Fibroblast of lung (primary cell): Measurements from ENCODE around the gene PODN. TPM values are rescaled to one million over a fixed set of nuclear protein-coding genes. Genes with fewer than 3 reads are reported as not detected.

Experiments
- DNase-seq, 2 donors: peaks; one replicate each; pipeline versions ENCODE4 v3.0.0 to v3.0.0-alpha.2; 2010; ENCODE audit warnings: low read depth in 2 of 2
- H2AFZ ChIP-seq: 2 replicates; pipeline ENCODE4 v1.5.1; 2012; ENCODE audit warnings: low read length, control low read depth, inconsistent platforms
- H3K27ac ChIP-seq: 2 replicates; pipeline ENCODE4 v1.5.1; 2011; ENCODE audit warnings: low read length, control low read depth; ENCODE audit not compliant: insufficient read depth
- H3K27me3 ChIP-seq: 2 replicates; pipeline ENCODE4 v1.5.1; 2011; ENCODE audit warnings: mild to moderate bottlenecking, low read length; ENCODE audit not compliant: control insufficient read depth, insufficient read depth
- H3K36me3 ChIP-seq: 2 replicates; pipeline ENCODE4 v1.5.1; 2011; ENCODE audit warnings: low read length; ENCODE audit not compliant: control insufficient read depth, insufficient read depth
- H3K4me1 ChIP-seq: 2 replicates; pipeline ENCODE4 v1.5.1; 2011; ENCODE audit warnings: low read length; ENCODE audit not compliant: control insufficient read depth, insufficient read depth; ENCODE audit errors: extremely low read depth
- H3K4me2 ChIP-seq: 2 replicates; pipeline ENCODE4 v1.5.1; 2011; ENCODE audit warnings: low read length, control low read depth; ENCODE audit not compliant: insufficient read depth; ENCODE audit errors: extremely low read depth
- H3K4me3 ChIP-seq, 4 experiments: fragments of 200-600 bp in 1 of 4; sonication (generic) in 1 of 4; replicated peaks in 1 of 4; 2 replicates each; pipeline ENCODE4 v1.5.1; 2011 to 2016; ENCODE audit warnings: low read length in 4 of 4, low read depth in 3 of 4, mild to moderate bottlenecking in 3 of 4, control low read depth in 2 of 4, inconsistent platforms in 1 of 4, mixed read lengths in 1 of 4; ENCODE audit not compliant: insufficient read depth in 1 of 4; ENCODE audit errors: control extremely low read depth in 1 of 4
- H3K79me2 ChIP-seq: 2 replicates; pipeline ENCODE4 v1.5.1; 2012; ENCODE audit warnings: mild to moderate bottlenecking, low read length, inconsistent platforms; ENCODE audit not compliant: control insufficient read depth, insufficient read depth
- H3K9ac ChIP-seq: 2 replicates; pipeline ENCODE4 v1.5.1; 2011; ENCODE audit warnings: mild to moderate bottlenecking, low read length, control low read depth; ENCODE audit not compliant: insufficient read depth
- H3K9me3 ChIP-seq: 2 replicates; pipeline ENCODE4 v1.5.1; 2012; ENCODE audit warnings: low read depth, low read length; ENCODE audit not compliant: control insufficient read depth, insufficient read depth
- H4K20me1 ChIP-seq: 2 replicates; pipeline ENCODE4 v1.5.1; 2011; ENCODE audit warnings: low read length; ENCODE audit not compliant: control insufficient read depth, insufficient read depth; ENCODE audit errors: extremely low read depth
- CTCF ChIP-seq, 2 donors: IDR thresholded peaks in 1 of 2; conservative IDR thresholded peaks in 1 of 2; 1 replicate in 1 of 2; 2 replicates in 1 of 2; pipeline ENCODE4 v1.5.1; 2011 to 2012; ENCODE audit warnings: low read length in 2 of 2, control low read depth in 1 of 2, inconsistent platforms in 1 of 2, low read depth in 1 of 2, mild to moderate bottlenecking in 1 of 2
- EZH2 ChIP-seq: IDR thresholded peaks from 2 replicates; pipeline ENCODE4 v1.5.1; 2012; ENCODE audit warnings: low read length, control low read depth, mild to moderate bottlenecking; ENCODE audit errors: missing control alignments
- polyA plus RNA-seq, 2 donors: library from polyadenylated mRNA; depleted of rRNA in 1 of 2; stranded (reverse) in 1 of 2; unstranded in 1 of 2; fragments of >200 nt; gene quantifications; 2 replicates each; pipeline ENCODE4 v1.2.1, GENCODE V29; 2011 to 2012; ENCODE audit warnings: missing spikeins in 1 of 2
- total RNA-seq: library from RNA; depleted of rRNA; stranded (reverse); fragments of >200 nt; gene quantifications from 2 replicates; pipeline ENCODE4 v1.2.1, GENCODE V29; 2014

Gene PODN
- total and polyA plus RNA-seq, 2 donors (not counting 1 experiment from before 2014, with no cell fraction given): 31.6 to 49.7 TPM

- H3K4me2 ChIP-seq: no peak overlapping the region
- TF ChIP-seq CTCF (conservative IDR thresholded peaks at IDR 0.05 in 1 of 2, IDR thresholded peaks at IDR 0.05 in 1 of 2; ENCODE audit: low read depth in 1 of 2, low read length in 2 of 2) (no peak), EZH2 (no peak)
- no peak overlapping the region for H3K4me3 ChIP-seq
- H2AFZ ChIP-seq: no peak overlapping the region
- H3K79me2 ChIP-seq: no peaks in the 10 kb centered on the region
- no peak for DNase-seq
- no peak overlapping the region for H3K9ac ChIP-seq
- no peaks in the 10 kb centered on the region for H3K27me3 ChIP-seq
- no peaks in the 10 kb centered on the region for H3K4me1 ChIP-seq
- no peaks in the 10 kb centered on the region for H3K9me3 ChIP-seq
- no peaks in the 10 kb centered on the region for H4K20me1 ChIP-seq
- H3K27ac ChIP-seq: no peak overlapping the region
- peaks cover 14% of the 10 kb centered on the region for H3K36me3 ChIP-seq
Measured at GRCh38 chr1:53076721-53077598, 14.9 kb downstream of the PODN start.

- no peak for DNase-seq
- Histone ChIP-seq H3K4me3 (no peak overlapping the region), H2AFZ (no peak overlapping the region), H3K9ac (no peak overlapping the region), H3K27me3 (no peaks in the 10 kb centered on the region), H3K79me2 (no peaks in the 10 kb centered on the region), H3K27ac (no peak overlapping the region), H4K20me1 (no peaks in the 10 kb centered on the region), H3K9me3 (no peaks in the 10 kb centered on the region), H3K36me3 (peaks cover 14% of the 10 kb centered on the region), H3K4me1 (no peaks in the 10 kb centered on the region), H3K4me2 (no peak overlapping the region)
- TF ChIP-seq CTCF (conservative IDR thresholded peaks at IDR 0.05 in 1 of 2, IDR thresholded peaks at IDR 0.05 in 1 of 2; ENCODE audit: low read depth in 1 of 2, low read length in 2 of 2) (no peak), EZH2 (no peak)
Measured at GRCh38 chr1:53077599-53077965, 15.6 kb downstream of the PODN start.

- Histone ChIP-seq H3K27me3 (no peaks in the 10 kb centered on the region), H2AFZ (no peak overlapping the region), H3K9me3 (no peaks in the 10 kb centered on the region), H3K4me3 (no peak overlapping the region), H3K4me2 (no peak overlapping the region), H3K9ac (no peak overlapping the region), H3K4me1 (no peaks in the 10 kb centered on the region), H3K27ac (no peak overlapping the region), H3K79me2 (no peaks in the 10 kb centered on the region), H4K20me1 (no peaks in the 10 kb centered on the region), H3K36me3 (peaks cover 14% of the 10 kb centered on the region)
- no peak for TF ChIP-seq CTCF (conservative IDR thresholded peaks at IDR 0.05 in 1 of 2, IDR thresholded peaks at IDR 0.05 in 1 of 2; ENCODE audit: low read depth in 1 of 2, low read length in 2 of 2)
- TF ChIP-seq EZH2: no peak
- no peak for DNase-seq
Measured at GRCh38 chr1:53078333-53079101, 16.5 kb downstream of the PODN start.
